ENCODE results near the gene TMED4. TPM values are rescaled to one million over a fixed set of nuclear protein-coding genes. Genes with fewer than 3 reads are reported as not detected.

The TMED4 gene
- total RNA-seq, 1 donor from 2014 or later: 69.1 TPM

GRCh38 chr7:44575054-44575453 is 7.0 kb downstream of the TMED4 start:
- Histone ChIP-seq H3K4me3 (no peak overlapping the region), H3K36me3 (peaks cover 36 to 52% of the 10 kb centered on the region in 2 donors), H3K27me3 (no peaks in the 10 kb centered on the region), H3K9me3 (no peaks in the 10 kb centered on the region), H3K27ac (no peak overlapping the region), H3K4me1 (peaks cover 8 to 19% of the 10 kb centered on the region in 2 donors)
- no peak for DNase-seq (ENCODE audit: low spot score in 2 of 2)
- intact Hi-C loops (cut with DNase I): loop anchor here (2.0 to 10.0 kb wide), 3 partner anchors 222 to 540 kb away; partner anchors contain the start of genes PPIA and TBRG4
- TF ChIP-seq CTCF (IDR thresholded peaks at IDR 0.05): no peak

GRCh38 chr7:44574287-44574872 is 7.7 kb downstream of the TMED4 start:
- TF ChIP-seq CTCF (IDR thresholded peaks at IDR 0.05): no peak
- peak overlapping the region; percentile 89 to 95 for H3K27ac ChIP-seq
- no peak for DNase-seq (ENCODE audit: low spot score in 2 of 2)
- H3K27me3 ChIP-seq: no peaks in the 10 kb centered on the region
- H3K4me1 ChIP-seq: peaks cover 8 to 18% of the 10 kb centered on the region in 2 donors
- H3K4me3 ChIP-seq: peak overlapping the region; percentile 87 to 97
- peaks cover 39 to 52% of the 10 kb centered on the region in 2 donors for H3K36me3 ChIP-seq
- no peaks in the 10 kb centered on the region for H3K9me3 ChIP-seq
- intact Hi-C loops (cut with DNase I): loop anchor here (1.0 to 10.0 kb wide), 4 partner anchors 8 to 540 kb away; partner anchors contain the start of genes PPIA, TBRG4 and TMED4

GRCh38 chr7:44573464-44574286 is 8.4 kb downstream of the TMED4 start, which contains the start of gene DDX56:
DDX56 (minus strand) TSS chr7:44573908; CDS start chr7:44573895, 13 bp downstream.
- no peaks in the 10 kb centered on the region for H3K27me3 ChIP-seq
- peak within 1 kb of the TSS; percentile 87 to 97 for H3K4me3 ChIP-seq
- peaks cover 8 to 18% of the 10 kb centered on the region in 2 donors for H3K4me1 ChIP-seq
- H3K27ac ChIP-seq: peak within 1 kb of the TSS; percentile 89 to 95
- H3K36me3 ChIP-seq: peaks cover 42 to 53% of the 10 kb centered on the region in 2 donors
- intact Hi-C loops (cut with DNase I): loop anchor here (1.0 to 10.0 kb wide), 6 partner anchors 9 to 541 kb away; partner anchors contain the start of genes NUDCD3, PPIA, TBRG4 and TMED4
- DNase-seq (ENCODE audit: low spot score in 2 of 2): peak; percentile 64 to 96
- no peak for TF ChIP-seq CTCF (IDR thresholded peaks at IDR 0.05)
- H3K9me3 ChIP-seq: no peaks in the 10 kb centered on the region

- intact Hi-C loops (cut with DNase I): loop anchor here (2.0 to 10.0 kb wide), 3 partner anchors 82 to 542 kb away; partner anchors contain the start of genes NUDCD3, TBRG4 and ZMIZ2
Measured at GRCh38 chr7:44572771-44573170, 9.3 kb downstream of the TMED4 start.

More at GRCh38 chr7:44572771-44573170, 9.3 kb downstream of the TMED4 start:
- no peak for TF ChIP-seq CTCF (IDR thresholded peaks at IDR 0.05)
- DNase-seq (ENCODE audit: low spot score in 2 of 2): peak in 1 of 2 donors; percentile 45
- H3K27ac ChIP-seq: no peak overlapping the region
- H3K9me3 ChIP-seq: no peaks in the 10 kb centered on the region
- H3K4me3 ChIP-seq: peak overlapping the region; percentile 87 to 97
- H3K27me3 ChIP-seq: no peaks in the 10 kb centered on the region
- H3K4me1 ChIP-seq: peaks cover 8 to 18% of the 10 kb centered on the region in 2 donors
- H3K36me3 ChIP-seq: peaks cover 46 to 55% of the 10 kb centered on the region in 2 donors
